Lower leg skin (tissue), 3 donors: ENCODE results near the gene SLC7A7.

ENCODE experiments used
- POLR2A ChIP-seq, 2 donors: fragments of 450-650 bp; IDR thresholded peaks; one replicate each; pipeline ENCODE4 v1.6.1; 2016 to 2017; ENCODE audit warnings: antibody characterized with exemption in 2 of 2, mild to moderate bottlenecking in 1 of 2, moderate library complexity in 1 of 2
- TF ChIP-seq, protein P1 (sequence below), 3 donors: fragments of 450-650 bp; IDR thresholded peaks; one replicate each; pipeline ENCODE4 v1.5.1; 2016; ENCODE audit warnings: antibody characterized with exemption in 3 of 3, mild to moderate bottlenecking in 3 of 3, moderate library complexity in 2 of 3

DNA sequence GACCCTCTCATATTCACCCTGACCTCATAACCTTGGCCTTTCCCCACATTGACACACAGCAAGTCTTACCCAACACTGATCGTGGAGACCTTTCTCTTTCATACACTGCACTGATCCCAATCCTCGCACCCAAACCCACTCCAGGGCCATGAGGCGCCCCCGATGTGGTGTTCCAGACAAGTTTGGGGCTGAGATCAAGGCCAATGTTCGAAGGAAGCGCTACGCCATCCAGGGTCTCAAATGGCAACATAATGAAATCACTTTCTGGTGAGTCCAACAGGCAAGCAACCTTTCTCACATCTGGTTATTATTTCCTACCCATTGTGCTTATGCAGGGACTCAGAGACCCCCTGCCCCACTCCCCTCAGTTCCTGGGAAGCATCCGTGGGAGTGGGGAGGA is 26.5 kb upstream of the SLC7A7 start:
- TF ChIP-seq, protein P1, sequence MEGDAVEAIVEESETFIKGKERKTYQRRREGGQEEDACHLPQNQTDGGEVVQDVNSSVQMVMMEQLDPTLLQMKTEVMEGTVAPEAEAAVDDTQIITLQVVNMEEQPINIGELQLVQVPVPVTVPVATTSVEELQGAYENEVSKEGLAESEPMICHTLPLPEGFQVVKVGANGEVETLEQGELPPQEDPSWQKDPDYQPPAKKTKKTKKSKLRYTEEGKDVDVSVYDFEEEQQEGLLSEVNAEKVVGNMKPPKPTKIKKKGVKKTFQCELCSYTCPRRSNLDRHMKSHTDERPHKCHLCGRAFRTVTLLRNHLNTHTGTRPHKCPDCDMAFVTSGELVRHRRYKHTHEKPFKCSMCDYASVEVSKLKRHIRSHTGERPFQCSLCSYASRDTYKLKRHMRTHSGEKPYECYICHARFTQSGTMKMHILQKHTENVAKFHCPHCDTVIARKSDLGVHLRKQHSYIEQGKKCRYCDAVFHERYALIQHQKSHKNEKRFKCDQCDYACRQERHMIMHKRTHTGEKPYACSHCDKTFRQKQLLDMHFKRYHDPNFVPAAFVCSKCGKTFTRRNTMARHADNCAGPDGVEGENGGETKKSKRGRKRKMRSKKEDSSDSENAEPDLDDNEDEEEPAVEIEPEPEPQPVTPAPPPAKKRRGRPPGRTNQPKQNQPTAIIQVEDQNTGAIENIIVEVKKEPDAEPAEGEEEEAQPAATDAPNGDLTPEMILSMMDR (IDR thresholded peaks at IDR 0.05) = no peak
- no peak for TF ChIP-seq POLR2A (IDR thresholded peaks at IDR 0.05)
